DND-41 (cell line): ENCODE measurements around the gene TIMM23.

Experiments
- EZH2 ChIP-seq: IDR thresholded peaks from 3 replicates; pipeline ENCODE4 v1.6.1; 2012; ENCODE audit warnings: borderline replicate concordance, low read depth, mild to moderate bottlenecking, moderate library complexity, low read length, inconsistent platforms; ENCODE audit not compliant: severe bottlenecking
- TF ChIP-seq, protein P1 (sequence below): IDR thresholded peaks from 2 replicates; pipeline ENCODE4 v1.5.1; 2012; ENCODE audit warnings: borderline replicate concordance, low read length, moderate library complexity, mild to moderate bottlenecking; ENCODE audit not compliant: poor library complexity, severe bottlenecking; ENCODE audit errors: extremely low read depth

DNA sequence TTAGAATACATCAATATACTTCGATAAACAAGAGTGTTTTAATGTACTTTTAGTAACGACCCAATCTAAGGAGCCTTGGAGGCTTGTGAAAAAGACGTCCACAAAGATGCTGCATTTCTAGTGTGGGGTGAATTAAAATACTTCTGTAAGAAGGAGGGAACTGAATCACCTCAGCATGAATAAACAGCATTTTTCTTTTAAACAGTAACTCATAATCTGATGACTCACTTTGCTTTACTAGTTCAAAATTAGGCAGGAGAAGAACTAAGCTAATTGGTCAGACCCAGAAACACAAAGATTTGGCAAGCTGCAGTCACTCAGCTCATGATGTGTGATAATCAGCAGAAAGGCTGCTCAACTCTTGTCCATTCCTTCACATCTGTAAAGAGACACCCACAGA is 33.9 kb downstream of the TIMM23 start:
- TF ChIP-seq, protein P1, sequence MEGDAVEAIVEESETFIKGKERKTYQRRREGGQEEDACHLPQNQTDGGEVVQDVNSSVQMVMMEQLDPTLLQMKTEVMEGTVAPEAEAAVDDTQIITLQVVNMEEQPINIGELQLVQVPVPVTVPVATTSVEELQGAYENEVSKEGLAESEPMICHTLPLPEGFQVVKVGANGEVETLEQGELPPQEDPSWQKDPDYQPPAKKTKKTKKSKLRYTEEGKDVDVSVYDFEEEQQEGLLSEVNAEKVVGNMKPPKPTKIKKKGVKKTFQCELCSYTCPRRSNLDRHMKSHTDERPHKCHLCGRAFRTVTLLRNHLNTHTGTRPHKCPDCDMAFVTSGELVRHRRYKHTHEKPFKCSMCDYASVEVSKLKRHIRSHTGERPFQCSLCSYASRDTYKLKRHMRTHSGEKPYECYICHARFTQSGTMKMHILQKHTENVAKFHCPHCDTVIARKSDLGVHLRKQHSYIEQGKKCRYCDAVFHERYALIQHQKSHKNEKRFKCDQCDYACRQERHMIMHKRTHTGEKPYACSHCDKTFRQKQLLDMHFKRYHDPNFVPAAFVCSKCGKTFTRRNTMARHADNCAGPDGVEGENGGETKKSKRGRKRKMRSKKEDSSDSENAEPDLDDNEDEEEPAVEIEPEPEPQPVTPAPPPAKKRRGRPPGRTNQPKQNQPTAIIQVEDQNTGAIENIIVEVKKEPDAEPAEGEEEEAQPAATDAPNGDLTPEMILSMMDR: no peak
- TF ChIP-seq EZH2: no peak
